ENCODE measurements around the gene OR52H1. TPM values are rescaled to one million over a fixed set of nuclear protein-coding genes. Genes with fewer than 3 reads are reported as not detected.

The OR52H1 gene
- total RNA-seq, 4 donors from 2014 or later = 0.54 TPM; not detected in 3

DNA sequence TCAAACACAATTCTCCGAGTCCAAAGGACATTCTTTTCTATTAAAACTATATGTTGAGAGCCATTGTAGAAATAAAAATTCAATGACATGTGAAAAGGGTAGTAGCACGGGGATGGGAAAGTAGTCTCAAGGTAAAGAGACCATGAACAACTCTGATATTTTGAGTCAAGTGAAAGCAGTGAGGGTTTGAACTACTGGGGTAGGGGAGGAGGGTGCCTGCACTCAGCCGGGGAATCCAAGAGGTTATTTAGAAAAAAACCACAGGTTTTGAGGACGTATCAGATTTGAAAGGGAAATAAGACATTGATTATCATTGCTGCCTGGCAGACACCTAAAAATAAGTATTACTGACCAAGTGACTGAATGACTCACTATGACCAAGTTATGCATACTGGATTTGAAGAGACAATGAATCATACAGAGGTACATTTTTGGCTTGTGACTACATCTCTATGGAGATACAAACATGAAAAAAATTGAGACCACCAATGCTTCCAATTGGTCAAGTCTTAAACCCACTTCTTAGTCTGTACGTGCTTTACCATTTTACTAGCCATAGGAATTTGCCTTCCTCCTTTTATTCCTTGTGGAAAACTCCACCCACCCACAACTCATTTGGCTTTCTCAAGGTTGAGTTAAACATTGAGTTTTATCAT is 2.2 kb upstream of the OR52H1 start:
- Histone ChIP-seq H3K27ac (no peak overlapping the region), H3K9me3 (no peaks in the 10 kb centered on the region), H3K36me3 (no peaks in the 10 kb centered on the region), H3K4me3 (no peak overlapping the region), H3K27me3 (no peaks in the 10 kb centered on the region), H3K4me1 (no peaks in the 10 kb centered on the region)
- 68 to 81% methylated on average over 5 of the region's 5 CpGs for WGBS, 2 donors (ENCODE audit: low coverage in 1 of 2)
- no peak for ATAC-seq
- no peak for TF ChIP-seq EP300 (IDR thresholded peaks at IDR 0.05)
- no peak for TF ChIP-seq POLR2A (IDR thresholded peaks at IDR 0.05)
- TF ChIP-seq POLR2AphosphoS5 (IDR thresholded peaks at IDR 0.05) = no peak
- no peak for TF ChIP-seq CTCF (IDR thresholded peaks at IDR 0.05)

- TF ChIP-seq CTCF (IDR thresholded peaks at IDR 0.05) (no peak), EP300 (IDR thresholded peaks at IDR 0.05) (no peak), POLR2AphosphoS5 (IDR thresholded peaks at IDR 0.05) (no peak), POLR2A (IDR thresholded peaks at IDR 0.05) (no peak)
- H3K4me3 ChIP-seq = no peak overlapping the region
- no peaks in the 10 kb centered on the region for H3K27me3 ChIP-seq
- no peak overlapping the region for H3K27ac ChIP-seq
- H3K4me1 ChIP-seq = no peaks in the 10 kb centered on the region
- no peaks in the 10 kb centered on the region for H3K36me3 ChIP-seq
- ATAC-seq = no peak
- WGBS, 2 donors (ENCODE audit: low coverage in 1 of 2) = 100% methylated on average over 1 of the region's 1 CpG
- no peaks in the 10 kb centered on the region for H3K9me3 ChIP-seq
These were observed 358 bp downstream of the OR52H1 start for GRCh38 chr11:5547982-5548381.

DNA sequence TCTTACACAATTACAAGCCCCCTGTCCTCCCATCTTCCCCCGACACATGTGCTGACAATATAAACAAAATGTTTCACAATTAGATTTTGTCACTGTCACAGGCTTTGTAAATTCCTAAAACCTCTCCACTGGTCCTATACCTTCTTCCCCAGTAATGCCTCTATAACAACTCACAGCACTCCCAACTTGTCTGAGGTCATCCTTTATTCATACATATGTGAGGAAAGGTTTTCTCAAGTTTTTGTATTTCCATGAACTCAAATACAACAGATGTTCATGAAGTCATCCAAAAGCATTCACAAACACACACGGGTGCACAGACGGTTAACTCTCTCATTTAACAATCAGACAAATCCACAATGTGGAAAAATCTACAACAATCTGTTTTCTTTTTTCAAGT is 1.9 kb downstream of the OR52H1 start:
- Histone ChIP-seq H3K9me3 (no peaks in the 10 kb centered on the region), H3K4me3 (no peak overlapping the region), H3K27ac (no peak overlapping the region), H3K4me1 (no peaks in the 10 kb centered on the region), H3K36me3 (no peaks in the 10 kb centered on the region), H3K27me3 (no peaks in the 10 kb centered on the region)
- TF ChIP-seq CTCF (IDR thresholded peaks at IDR 0.05) (no peak), POLR2A (IDR thresholded peaks at IDR 0.05) (no peak), POLR2AphosphoS5 (IDR thresholded peaks at IDR 0.05) (no peak), EP300 (IDR thresholded peaks at IDR 0.05) (no peak)
- 73 to 85% methylated on average over 3 of the region's 3 CpGs for WGBS, 2 donors (ENCODE audit: low coverage in 1 of 2)
- ATAC-seq = no peak

GRCh38 chr11:5541427-5541826 is 6.9 kb downstream of the OR52H1 start:
- Histone ChIP-seq H3K27ac (no peak overlapping the region), H3K9me3 (no peaks in the 10 kb centered on the region), H3K4me1 (no peaks in the 10 kb centered on the region), H3K4me3 (no peak overlapping the region), H3K36me3 (no peaks in the 10 kb centered on the region), H3K27me3 (no peaks in the 10 kb centered on the region)
- TF ChIP-seq CTCF (IDR thresholded peaks at IDR 0.05) (no peak), POLR2A (IDR thresholded peaks at IDR 0.05) (no peak), EP300 (IDR thresholded peaks at IDR 0.05) (no peak), POLR2AphosphoS5 (IDR thresholded peaks at IDR 0.05) (no peak)
- ATAC-seq = no peak
- WGBS, 2 donors (ENCODE audit: low coverage in 1 of 2) = 11 to 25% methylated on average over 1 of the region's 1 CpG

DNA sequence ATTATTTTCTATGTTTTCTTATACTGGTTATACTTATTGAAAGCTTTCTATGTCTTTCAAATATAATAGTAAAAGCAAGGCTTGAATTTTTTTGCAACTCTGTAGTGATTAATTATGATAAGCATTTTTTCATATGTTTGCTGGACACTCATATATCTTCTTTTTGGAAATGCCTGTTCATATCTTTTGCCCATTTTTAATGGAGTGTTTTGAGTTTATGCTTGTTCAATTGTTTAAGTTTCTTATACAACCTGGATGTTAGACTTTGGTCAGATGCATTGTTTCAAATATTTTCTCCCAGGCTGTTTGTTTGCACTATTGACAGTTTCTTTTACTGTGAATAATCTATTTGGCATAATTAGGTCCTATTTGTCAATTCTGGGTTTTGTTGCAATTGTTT is 11.9 kb downstream of the OR52H1 start:
- no peak overlapping the region for H3K4me3 ChIP-seq

More for the DNA sequence above, 11.9 kb downstream of the OR52H1 start:
- TF ChIP-seq POLR2AphosphoS5 (IDR thresholded peaks at IDR 0.05) (no peak), CTCF (IDR thresholded peaks at IDR 0.05) (no peak), POLR2A (IDR thresholded peaks at IDR 0.05) (no peak), EP300 (IDR thresholded peaks at IDR 0.05) (no peak)
- Histone ChIP-seq H3K9me3 (no peaks in the 10 kb centered on the region), H3K27ac (no peak overlapping the region), H3K4me1 (no peaks in the 10 kb centered on the region), H3K36me3 (no peaks in the 10 kb centered on the region), H3K27me3 (no peaks in the 10 kb centered on the region)
- ATAC-seq = no peak
